HepG2 (cell line): ENCODE results near the gene IL11RA. TPM values are rescaled to one million over a fixed set of nuclear protein-coding genes. Genes with fewer than 3 reads are reported as not detected.

Experiments
- ATAC-seq: fragments of 200-7000 bp; cut with Tn5 transposase; 3 replicates; pipeline ENCODE4 v1.9.1; 2020; ENCODE audit warnings: mild to moderate bottlenecking, moderate library complexity
- BruUV-seq: library from RNA; stranded (reverse); fragments of 400-500 nt; replicated peaks from 2 replicates; lab custom pipeline; 2021; lab: Mats Ljungman, UMichigan
- CTCF ChIA-PET: fragments of 300-600 bp; formaldehyde crosslinking; extraction: SDS; loops from one replicate; lab custom pipeline; 2021; ENCODE audit warnings: low total read pairs, inconsistent platforms, low intra/inter-chr PET ratio; lab: Yijun Ruan, JAX
- POLR2A ChIA-PET: fragments of 350-600 bp; sonication (Branson Sonifier 250); formaldehyde crosslinking; loops from one replicate; lab custom pipeline; 2020; ENCODE audit warnings: antibody characterized with exemption, inconsistent platforms; lab: Yijun Ruan, JAX
- DNase-seq: peaks from one replicate; pipeline ENCODE4 v3.0.0-alpha.2; 2015; ENCODE audit warnings: low spot score
- FAIRE-seq: peaks from 3 replicates; lab custom pipeline; 2011; peaks lifted over from hg19 to GRCh38; lab: Jason Lieb, UNC
- H2AFZ ChIP-seq: one replicate; pipeline ENCODE4 v1.6.1; 2011; ENCODE audit warnings: low read length, inconsistent platforms
- H3K27ac ChIP-seq: fragments of 300-600 bp; 3 replicates; pipeline ENCODE4 v1.8.0; 2011; ENCODE audit warnings: mixed run types, mild to moderate bottlenecking, mixed read lengths, low read length, inconsistent platforms; ENCODE audit not compliant: insufficient read depth; ENCODE audit errors: extremely low read length
- H3K27me3 ChIP-seq, 2 experiments: fragments of 200-600 bp in 1 of 2; 2 replicates in 1 of 2; 3 replicates in 1 of 2; pipeline versions ENCODE4 v1.6.0 to v1.8.0; 2011; ENCODE audit warnings: low read length in 2 of 2, mild to moderate bottlenecking in 2 of 2, moderate library complexity in 2 of 2, inconsistent platforms in 1 of 2; ENCODE audit not compliant: insufficient read depth in 2 of 2, control insufficient read depth in 1 of 2
- H3K36me3 ChIP-seq, 2 experiments: fragments of 200-600 bp in 1 of 2; replicated peaks in 1 of 2; 2 replicates in 1 of 2; 3 replicates in 1 of 2; pipeline versions ENCODE4 v1.5.1 to v1.8.0; 2011; ENCODE audit warnings: low read length in 2 of 2, inconsistent platforms in 1 of 2; ENCODE audit not compliant: insufficient read depth in 2 of 2, control insufficient read depth in 1 of 2
- H3K4me1 ChIP-seq: 2 replicates; pipeline ENCODE4 v1.5.1; 2012; ENCODE audit warnings: low read length, inconsistent platforms; ENCODE audit not compliant: insufficient read depth
- H3K4me2 ChIP-seq: 2 replicates; pipeline ENCODE4 v1.6.0; 2011; ENCODE audit warnings: low read depth, low read length, inconsistent platforms
- H3K4me3 ChIP-seq, 3 experiments: fragments of 200-600 bp in 1 of 3; sonication (generic), shearing (Covaris generic) in 1 of 3; replicated peaks in 1 of 3; 2 replicates each; pipeline ENCODE4 v1.5.1; 2011 to 2016; ENCODE audit warnings: low read length in 3 of 3, inconsistent platforms in 2 of 3, low read depth in 2 of 3, mild to moderate bottlenecking in 2 of 3, control low read depth in 1 of 3, mixed read lengths in 1 of 3; ENCODE audit not compliant: insufficient read depth in 1 of 3
- H3K79me2 ChIP-seq: one replicate; pipeline ENCODE4 v1.6.1; 2011; ENCODE audit warnings: low read length, inconsistent platforms; ENCODE audit not compliant: insufficient read depth
- H3K9ac ChIP-seq: 2 replicates; pipeline ENCODE4 v1.6.0; 2011; ENCODE audit warnings: mild to moderate bottlenecking, low read depth, low read length, inconsistent platforms; ENCODE audit not compliant: insufficient read depth
- H3K9me3 ChIP-seq: 2 replicates; pipeline ENCODE4 v1.5.1; 2012; ENCODE audit warnings: mild to moderate bottlenecking, low read length
- H4K20me1 ChIP-seq: 2 replicates; pipeline ENCODE4 v1.6.0; 2011; ENCODE audit warnings: inconsistent platforms, mild to moderate bottlenecking, low read length, moderate library complexity; ENCODE audit not compliant: insufficient read depth
- MED1 ChIP-seq: sonication (generic); formaldehyde crosslinking; IDR thresholded peaks from 2 replicates; pipeline ENCODE4 v1.4.0; 2020; ENCODE audit warnings: missing genetic modification reagents
- TBP ChIP-seq: sonication (generic); formaldehyde crosslinking; IDR thresholded peaks from 2 replicates; pipeline ENCODE4 v1.5.0; 2020; ENCODE audit warnings: missing genetic modification reagents
- THRA ChIP-seq: sonication (generic); formaldehyde crosslinking; IDR thresholded peaks from 2 replicates; pipeline ENCODE4 v1.4.0; 2020; ENCODE audit warnings: missing genetic modification reagents, borderline replicate concordance
- WIZ ChIP-seq: sonication (generic); formaldehyde crosslinking; IDR thresholded peaks from 2 replicates; pipeline ENCODE4 v1.5.1; 2020; ENCODE audit warnings: mild to moderate bottlenecking, missing genetic modification reagents
- YY1 ChIP-seq: IDR thresholded peaks from 2 replicates; pipeline ENCODE4 v1.6.1; 2011; ENCODE audit warnings: low read length, low read depth, moderate library complexity, mild to moderate bottlenecking; ENCODE audit not compliant: insufficient read depth, insufficient replicate concordance
- ZBTB7B ChIP-seq: sonication (generic); formaldehyde crosslinking; IDR thresholded peaks from 2 replicates; pipeline ENCODE4 v1.4.0; 2020; ENCODE audit warnings: missing genetic modification reagents
- ZNF282 ChIP-seq: fragments of 450-650 bp; IDR thresholded peaks from 2 replicates; pipeline ENCODE4 v1.6.1; 2018; ENCODE audit not compliant: partially characterized antibody
- ZNF737 ChIP-seq: sonication (generic); formaldehyde crosslinking; IDR thresholded peaks from 2 replicates; pipeline ENCODE4 v1.5.0; 2020; ENCODE audit warnings: missing genetic modification reagents, mild to moderate bottlenecking, borderline replicate concordance
- ZNF790 ChIP-seq: sonication (generic); formaldehyde crosslinking; IDR thresholded peaks from 2 replicates; pipeline ENCODE4 v1.8.0; 2022; ENCODE audit warnings: missing genetic modification reagents, mild to moderate bottlenecking, borderline replicate concordance
- WGBS: methylation state at CpG from one replicate; pipeline ENCODE4 v1.1.6; 2017; ENCODE audit warnings: low lambda C conversion rate; 5-methylcytosine and 5-hydroxymethylcytosine counted together
- in situ Hi-C: cut with HindIII; loops from 2 replicates; pipeline ENCODE4 v1.10.0; 2017; ENCODE audit warnings: low pct_unique_long_range_greater_than_20kb; ENCODE audit not compliant: extremely low pct_ligation_motif_present
- intact Hi-C: fragments of 100-400 bp; cut with micrococcal nuclease; formaldehyde crosslinking; loops from one replicate; pipeline ENCODE4 v1.10.0; 2022; ENCODE audit not compliant: unreplicated experiment
- polyA plus RNA-seq, 8 experiments: library from polyadenylated mRNA; depleted of rRNA in 3 of 8; stranded (reverse) in 7 of 8; unstranded in 1 of 8; fragments of >200 nt; fragmentation: Illumina TruSeq in 4 of 8; extraction: Trizol in 4 of 8; gene quantifications; 2 replicates each; pipeline versions ENCODE4 v1.2.1 to v1.2.3, GENCODE V29; 2011 to 2016; ENCODE audit warnings: low read depth in 4 of 8, missing spikeins in 1 of 8, mixed read lengths in 1 of 8; ENCODE audit not compliant: insufficient read depth in 1 of 8
- total RNA-seq, 5 experiments: library from RNA; depleted of rRNA; stranded (reverse); fragments of >200 nt; fragmentation: Illumina TruSeq; extraction: Trizol; gene quantifications; 2 replicates each; pipeline ENCODE4 v1.2.3, GENCODE V29; 2016; ENCODE audit warnings: low read depth in 1 of 5

Gene IL11RA
- total and polyA plus RNA-seq, 2 of the 13 experiments (the other 11 are each of a cell fraction or from before 2014, with no cell fraction given), result 2.0 to 4.2 TPM

- BruUV-seq, result no TSS peak
- intact Hi-C loops (no loop called here), in situ Hi-C loops (no loop called here)
- H3K79me2 ChIP-seq, result no peaks in the 10 kb centered on the region
- ChIA-PET CTCF (no interaction called here), POLR2A (no interaction called here)
- H2AFZ ChIP-seq, result no peak overlapping the region
- no peak overlapping the region for H3K4me2 ChIP-seq
- no peak overlapping the region for H3K4me3 ChIP-seq
- H3K27me3 ChIP-seq, result no peaks in the 10 kb centered on the region
- no peaks in the 10 kb centered on the region for H3K36me3 ChIP-seq
- no peak overlapping the region for H3K9ac ChIP-seq
- H3K9me3 ChIP-seq, result no peaks in the 10 kb centered on the region
- FAIRE-seq, result no peak
- DNase-seq, result no peak
- no peak for TF ChIP-seq ZNF282
- no peak for TF ChIP-seq MED1
- TF ChIP-seq ZBTB7B (CRISPR knock-in tag), result no peak
- no peak for TF ChIP-seq TBP (CRISPR knock-in tag)
- TF ChIP-seq WIZ (CRISPR knock-in tag), result no peak
- no peak for TF ChIP-seq YY1
- TF ChIP-seq, all 625 proteins: peak for 0
- Histone ChIP-seq H3K27ac (no peak overlapping the region), H4K20me1 (no peaks in the 10 kb centered on the region), H3K4me1 (peaks cover 42% of the 10 kb centered on the region)
- 95% methylated on average over 2 of the region's 4 CpGs for whole genome bisulfite sequencing
- no peak for ATAC-seq
These were observed 32.8 kb downstream of the IL11RA start for GRCh38 chr9:34684816-34685215.

GRCh38 chr9:34685591-34685990, 33.6 kb downstream of the IL11RA start:
- Histone ChIP-seq H3K9ac (no peak overlapping the region), H4K20me1 (no peaks in the 10 kb centered on the region), H3K4me3 (no peak overlapping the region), H3K27ac (no peak overlapping the region), H3K4me2 (no peak overlapping the region), H3K9me3 (no peaks in the 10 kb centered on the region), H3K27me3 (no peaks in the 10 kb centered on the region), H3K36me3 (no peaks in the 10 kb centered on the region), H3K79me2 (no peaks in the 10 kb centered on the region), H2AFZ (no peak overlapping the region), H3K4me1 (peaks cover 50% of the 10 kb centered on the region)
- BruUV-seq, result no TSS peak
- WGBS, result 59% methylated on average over 3 of the region's 4 CpGs
- intact Hi-C loops, result no loop called here
- in situ Hi-C loops, result no loop called here
- TF ChIP-seq ZNF790, result no peak
- TF ChIP-seq ZNF737, result no peak
- no peak for TF ChIP-seq THRA (CRISPR knock-in tag)
- DNase-seq (no peak), FAIRE-seq (no peak), ATAC-seq (no peak)
- CTCF ChIA-PET, result no interaction called here
- POLR2A ChIA-PET, result no interaction called here
